GM23248 (cell line): Measurements from ENCODE around the gene B9D1.

Experiments used
- EZH2 ChIP-seq: fragments of 200-600 bp; sonication (generic); IDR thresholded peaks from 2 replicates; pipeline ENCODE4 v1.6.1; 2018; ENCODE audit warnings: antibody characterized with exemption, mild to moderate bottlenecking; ENCODE audit not compliant: insufficient read depth, poor library complexity, severe bottlenecking
- EZH2phosphoT487 ChIP-seq: fragments of 200-600 bp; sonication (generic); IDR thresholded peaks from 2 replicates; pipeline ENCODE4 v1.6.1; 2018; ENCODE audit warnings: antibody characterized with exemption, moderate library complexity, mild to moderate bottlenecking, low read depth; ENCODE audit not compliant: insufficient read depth

- TF ChIP-seq EZH2 (no peak), EZH2phosphoT487 (no peak)
Measured at GRCh38 chr17:19404264-19404663, 41.7 kb upstream of the B9D1 start.
